ENCODE measurements around the gene ANKDD1A. TPM values are rescaled to one million over a fixed set of nuclear protein-coding genes. Genes with fewer than 3 reads are reported as not detected.

ANKDD1A gene
- polyA plus RNA-seq, 1 donor from 2014 or later: 3.4 TPM

DNA sequence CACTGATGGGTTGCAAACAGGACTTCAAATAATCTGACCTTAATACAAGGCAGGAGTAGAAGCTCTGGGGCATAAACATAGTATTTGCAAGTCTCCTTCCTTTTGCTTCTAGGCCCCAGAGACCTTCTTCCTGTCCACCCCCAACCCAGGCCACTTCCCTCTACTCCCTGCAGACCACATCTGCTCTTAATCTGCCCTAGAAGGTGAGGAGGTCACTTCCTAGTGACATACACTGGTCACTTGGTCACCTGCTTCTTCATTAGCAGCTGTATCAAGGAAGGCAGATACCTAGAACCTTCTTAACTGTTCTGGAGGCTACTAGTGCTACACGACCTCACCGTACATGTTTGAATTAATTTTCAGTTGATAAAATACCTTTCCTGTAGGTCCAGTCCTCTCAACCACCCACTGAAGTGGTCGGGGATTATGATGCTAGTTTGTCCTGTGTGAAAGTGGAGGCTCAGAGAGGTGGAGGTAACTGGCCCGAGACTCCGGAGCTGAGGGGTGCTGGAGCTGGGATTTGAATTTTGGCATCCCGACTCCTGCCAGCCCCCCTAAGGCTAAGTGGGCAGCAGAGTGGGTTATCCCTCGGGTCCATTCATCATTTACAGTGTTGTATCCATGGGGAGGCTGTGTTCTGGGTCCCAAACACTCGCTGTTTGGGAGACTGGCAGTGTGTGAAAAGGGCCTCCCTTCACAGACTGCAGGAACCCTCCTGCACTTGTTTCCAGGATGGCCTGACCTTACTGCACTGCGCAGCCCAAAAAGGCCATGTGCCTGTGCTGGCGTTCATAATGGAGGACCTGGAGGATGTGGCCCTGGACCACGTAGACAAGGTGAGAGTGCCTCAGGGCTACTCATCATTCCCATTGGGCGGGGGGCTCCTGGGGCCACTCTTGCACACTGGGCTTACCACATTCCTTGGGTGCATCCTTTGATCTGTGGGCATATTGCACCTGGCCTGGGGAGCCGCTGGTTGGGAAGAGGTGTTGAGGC lies 13.9 kb downstream of the ANKDD1A start:
- H3K9me3 Mint-ChIP-seq: no peaks in the 10 kb centered on the region
- H3K4me3 Mint-ChIP-seq: peak overlapping the region in 1 of 4 donors; percentile 39
- H3K27me3 Mint-ChIP-seq: no peaks in the 10 kb centered on the region
- H3K4me1 Mint-ChIP-seq: peaks cover 5 to 16% (median 6%) of the 10 kb centered on the region in 3 donors
- H3K27ac Mint-ChIP-seq: no peak overlapping the region
- no peaks in the 10 kb centered on the region for H3K36me3 Mint-ChIP-seq

DNA sequence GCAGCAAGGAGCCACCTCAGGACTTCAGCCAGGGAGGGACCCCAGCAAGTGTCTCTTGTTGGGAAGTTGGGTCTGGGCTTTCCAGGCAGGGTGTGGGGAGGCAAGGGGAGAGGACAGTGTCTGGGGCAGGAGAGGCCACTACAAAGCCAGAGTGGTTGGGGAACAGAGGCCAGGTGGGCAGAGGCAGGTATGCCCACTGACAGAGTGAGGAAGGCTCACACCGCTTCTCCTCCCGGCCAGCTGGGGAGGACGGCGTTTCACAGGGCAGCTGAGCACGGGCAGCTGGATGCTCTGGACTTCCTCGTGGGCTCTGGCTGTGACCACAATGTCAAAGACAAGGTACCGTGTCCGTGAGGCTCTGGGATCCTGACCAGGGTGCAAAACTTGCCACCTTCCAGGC lies 15.0 kb downstream of the ANKDD1A start:
- Mint-ChIP-seq H3K27ac (no peak overlapping the region), H3K36me3 (no peaks in the 10 kb centered on the region), H3K9me3 (no peaks in the 10 kb centered on the region), H3K4me3 (no peak overlapping the region), H3K27me3 (no peaks in the 10 kb centered on the region), H3K4me1 (peaks cover 5 to 16% (median 6%) of the 10 kb centered on the region in 3 donors)

DNA sequence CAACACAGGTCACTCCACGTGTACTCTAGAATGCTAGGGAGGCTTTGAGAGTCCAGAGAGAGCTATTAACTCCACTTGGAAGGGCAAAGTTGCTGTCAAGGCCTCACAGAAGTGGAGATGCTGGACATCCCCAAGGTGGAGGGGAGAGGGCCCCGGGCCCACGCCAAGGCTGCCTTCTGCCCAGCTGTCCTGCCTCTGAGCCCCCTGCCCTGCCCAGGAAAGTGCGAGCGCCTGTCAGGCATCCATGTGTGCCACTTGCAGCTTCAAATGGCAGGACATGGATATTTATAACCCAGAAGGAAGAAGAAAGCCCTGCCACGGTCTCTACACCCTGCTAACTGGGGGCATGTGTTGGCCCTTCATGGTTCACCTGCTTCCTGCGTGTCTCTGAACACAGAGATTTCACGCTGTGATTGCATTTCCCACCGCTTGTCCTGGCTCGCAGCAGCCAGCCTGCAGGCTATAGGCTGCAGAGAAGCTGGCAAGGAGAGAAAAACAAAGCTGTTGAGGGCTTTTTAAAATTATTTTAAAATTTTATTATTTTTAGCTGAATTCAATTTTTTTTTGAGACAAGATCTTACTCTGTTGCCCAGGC lies 17.0 kb downstream of the ANKDD1A start:
- Mint-ChIP-seq H3K9me3 (no peaks in the 10 kb centered on the region), H3K36me3 (no peaks in the 10 kb centered on the region), H3K4me3 (peak overlapping the region in 1 of 4 donors; percentile 4), H3K4me1 (peaks cover 5 to 16% (median 6%) of the 10 kb centered on the region in 3 donors), H3K27me3 (no peaks in the 10 kb centered on the region), H3K27ac (peak overlapping the region in 1 of 3 donors; percentile 16)

DNA sequence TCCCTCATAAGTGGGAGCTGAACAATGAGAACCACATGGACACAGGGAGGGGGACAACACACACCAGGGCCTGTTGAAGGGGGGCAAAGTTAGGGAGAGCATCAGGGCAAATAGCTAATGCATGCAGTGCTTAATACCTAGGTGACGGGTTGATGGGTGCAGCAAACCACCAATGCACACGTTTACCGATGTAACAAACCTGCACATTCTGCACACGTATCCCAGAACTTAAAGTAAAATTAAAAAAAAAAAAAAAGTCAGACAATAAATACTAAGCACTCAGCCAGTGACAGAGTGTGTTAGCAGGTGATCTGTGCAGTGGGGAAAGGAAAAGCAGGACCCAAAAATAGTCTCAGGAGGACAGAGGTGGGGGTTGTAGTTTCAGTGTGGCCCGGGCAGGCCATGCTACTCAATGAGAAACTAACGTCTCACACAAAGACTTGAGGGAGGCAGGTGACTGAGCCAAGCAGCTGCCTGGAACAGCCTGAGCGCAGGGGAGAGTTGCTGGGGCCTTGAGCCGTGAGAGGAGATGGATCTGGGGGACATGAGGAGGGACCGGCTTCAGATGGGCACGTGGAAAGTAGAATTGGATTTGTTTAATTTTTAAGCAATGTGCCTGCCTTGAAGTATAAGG lies 18.4 kb downstream of the ANKDD1A start:
- Mint-ChIP-seq H3K4me3 (peak overlapping the region in 1 of 4 donors; percentile 34), H3K27ac (peak overlapping the region in 1 of 3 donors; percentile 41), H3K4me1 (peaks cover 5 to 16% (median 6%) of the 10 kb centered on the region in 3 donors), H3K27me3 (no peaks in the 10 kb centered on the region), H3K36me3 (no peaks in the 10 kb centered on the region), H3K9me3 (no peaks in the 10 kb centered on the region)

DNA sequence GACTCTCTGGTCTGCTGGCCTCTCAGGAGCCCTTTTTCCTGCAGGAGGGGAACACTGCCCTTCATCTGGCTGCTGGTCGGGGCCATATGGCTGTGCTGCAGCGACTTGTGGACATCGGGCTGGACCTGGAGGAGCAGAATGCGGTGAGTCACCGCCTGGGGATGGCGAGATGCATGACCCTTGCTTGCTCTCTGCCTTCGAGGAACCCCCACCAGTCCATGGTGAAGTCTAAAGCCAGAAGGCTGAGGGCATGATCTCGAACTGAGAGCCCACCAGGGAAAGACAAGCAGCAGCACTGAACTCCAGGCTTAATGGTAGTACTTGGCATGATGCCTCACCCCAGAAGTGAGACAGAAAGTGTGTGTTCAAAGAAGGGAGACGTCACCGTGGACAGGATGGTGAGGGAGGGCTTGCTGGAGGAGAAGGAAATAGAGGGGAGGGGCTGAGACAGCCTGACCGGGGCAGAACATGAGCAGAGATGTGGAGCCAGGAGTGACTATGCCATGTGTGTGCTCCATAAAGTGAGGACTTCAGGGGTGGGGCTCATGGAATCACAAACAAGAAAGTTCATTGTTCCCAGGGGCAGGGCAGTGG lies 19.2 kb downstream of the ANKDD1A start:
- Mint-ChIP-seq H3K27ac (no peak overlapping the region), H3K9me3 (no peaks in the 10 kb centered on the region), H3K4me1 (peaks cover 4 to 10% (median 5%) of the 10 kb centered on the region in 3 donors), H3K27me3 (no peaks in the 10 kb centered on the region), H3K4me3 (no peak overlapping the region), H3K36me3 (peaks cover 2% of the 10 kb centered on the region)

DNA sequence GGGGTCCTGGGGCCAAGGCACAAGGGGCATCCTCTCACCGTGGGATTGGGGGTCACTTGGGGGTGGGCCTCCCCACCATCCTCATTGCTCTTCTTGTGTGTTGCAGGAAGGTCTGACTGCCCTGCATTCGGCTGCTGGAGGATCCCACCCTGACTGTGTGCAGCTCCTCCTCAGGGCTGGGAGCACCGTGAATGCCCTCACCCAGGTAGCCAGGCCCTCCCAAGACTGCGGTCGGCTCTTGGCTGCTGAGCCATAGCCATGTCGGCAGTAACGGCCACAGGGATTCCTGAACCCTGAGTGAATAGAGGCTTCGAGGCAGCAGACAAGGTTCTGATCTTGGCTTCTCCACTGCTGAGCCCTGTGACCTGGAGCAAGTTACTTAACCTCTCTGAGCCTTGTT lies 19.7 kb downstream of the ANKDD1A start:
- Mint-ChIP-seq H3K27ac (no peak overlapping the region), H3K9me3 (no peaks in the 10 kb centered on the region), H3K36me3 (peaks cover 2% of the 10 kb centered on the region), H3K27me3 (no peaks in the 10 kb centered on the region), H3K4me3 (no peak overlapping the region), H3K4me1 (peaks cover 4 to 6% (median 5%) of the 10 kb centered on the region in 3 donors)

DNA sequence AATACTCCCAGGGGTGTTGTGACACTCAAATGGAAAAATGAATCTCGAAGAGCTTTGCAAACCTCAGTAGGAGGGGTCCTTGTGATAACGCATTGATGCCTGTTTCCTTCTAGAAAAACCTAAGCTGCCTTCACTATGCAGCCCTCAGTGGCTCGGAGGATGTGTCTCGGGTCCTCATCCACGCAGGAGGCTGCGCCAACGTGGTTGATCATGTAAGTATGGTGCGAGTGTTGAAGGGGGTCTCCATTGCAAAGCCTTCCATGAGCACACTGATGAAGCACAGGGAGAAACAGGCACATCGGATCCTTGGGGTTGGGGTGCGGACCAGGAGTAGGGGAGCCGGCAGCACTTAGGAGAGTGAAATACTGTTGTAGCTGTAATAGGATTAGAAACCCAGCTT lies 22.3 kb downstream of the ANKDD1A start:
- Mint-ChIP-seq H3K27ac (no peak overlapping the region), H3K27me3 (no peaks in the 10 kb centered on the region)

DNA sequence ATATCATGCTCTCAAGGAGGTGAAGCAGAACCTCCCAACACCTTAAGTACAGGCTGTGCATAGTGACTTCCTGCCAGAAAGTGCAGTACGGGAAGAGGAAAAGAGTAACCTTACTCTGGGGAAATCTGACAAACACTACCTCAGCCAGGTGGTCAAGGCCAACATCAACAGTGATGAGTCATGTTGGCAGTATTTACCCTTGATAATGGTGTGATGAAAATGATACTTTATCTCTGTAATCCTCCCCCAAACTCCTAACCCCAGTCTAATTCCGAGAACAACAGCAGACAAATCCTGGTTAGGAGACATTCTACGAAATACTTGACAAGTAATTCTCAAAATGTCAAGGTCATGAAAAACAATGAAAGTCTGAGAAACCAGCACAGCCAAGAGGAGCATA lies 26.5 kb downstream of the ANKDD1A start:
- Mint-ChIP-seq H3K4me1 (peaks cover 0 to 5% (median 0%) of the 10 kb centered on the region in 3 donors), H3K9me3 (no peaks in the 10 kb centered on the region), H3K27ac (no peak overlapping the region), H3K36me3 (peaks cover 7% of the 10 kb centered on the region), H3K27me3 (no peaks in the 10 kb centered on the region), H3K4me3 (no peak overlapping the region)

More for the DNA sequence above, 22.3 kb downstream of the ANKDD1A start:
- Mint-ChIP-seq H3K36me3 (peaks cover 2% of the 10 kb centered on the region), H3K4me1 (peaks cover 0 to 5% (median 5%) of the 10 kb centered on the region in 3 donors), H3K9me3 (no peaks in the 10 kb centered on the region), H3K4me3 (no peak overlapping the region)

DNA sequence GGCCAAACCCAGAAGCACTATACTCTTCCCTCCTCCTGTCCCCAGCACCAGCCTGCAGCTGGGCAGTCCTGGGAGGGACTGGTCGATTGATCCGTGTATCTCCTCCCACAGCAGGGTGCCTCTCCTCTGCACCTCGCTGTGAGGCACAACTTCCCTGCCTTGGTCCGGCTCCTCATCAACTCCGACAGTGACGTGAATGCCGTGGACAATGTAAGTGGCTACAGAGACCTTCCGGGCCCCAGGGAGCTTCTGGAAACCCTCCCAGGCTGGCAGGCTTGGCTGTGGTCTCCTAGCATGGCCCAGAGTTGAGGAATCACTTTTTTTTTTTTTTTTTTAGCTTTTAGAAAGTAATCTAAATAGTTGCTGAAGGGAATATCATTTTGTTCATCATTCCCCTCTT lies 30.7 kb downstream of the ANKDD1A start:
- peaks cover 0 to 5% (median 0%) of the 10 kb centered on the region in 3 donors for H3K4me1 Mint-ChIP-seq
- H3K9me3 Mint-ChIP-seq: no peaks in the 10 kb centered on the region
- no peak overlapping the region for H3K4me3 Mint-ChIP-seq
- H3K27ac Mint-ChIP-seq: no peak overlapping the region
- H3K36me3 Mint-ChIP-seq: peaks cover 5% of the 10 kb centered on the region
- no peaks in the 10 kb centered on the region for H3K27me3 Mint-ChIP-seq

DNA sequence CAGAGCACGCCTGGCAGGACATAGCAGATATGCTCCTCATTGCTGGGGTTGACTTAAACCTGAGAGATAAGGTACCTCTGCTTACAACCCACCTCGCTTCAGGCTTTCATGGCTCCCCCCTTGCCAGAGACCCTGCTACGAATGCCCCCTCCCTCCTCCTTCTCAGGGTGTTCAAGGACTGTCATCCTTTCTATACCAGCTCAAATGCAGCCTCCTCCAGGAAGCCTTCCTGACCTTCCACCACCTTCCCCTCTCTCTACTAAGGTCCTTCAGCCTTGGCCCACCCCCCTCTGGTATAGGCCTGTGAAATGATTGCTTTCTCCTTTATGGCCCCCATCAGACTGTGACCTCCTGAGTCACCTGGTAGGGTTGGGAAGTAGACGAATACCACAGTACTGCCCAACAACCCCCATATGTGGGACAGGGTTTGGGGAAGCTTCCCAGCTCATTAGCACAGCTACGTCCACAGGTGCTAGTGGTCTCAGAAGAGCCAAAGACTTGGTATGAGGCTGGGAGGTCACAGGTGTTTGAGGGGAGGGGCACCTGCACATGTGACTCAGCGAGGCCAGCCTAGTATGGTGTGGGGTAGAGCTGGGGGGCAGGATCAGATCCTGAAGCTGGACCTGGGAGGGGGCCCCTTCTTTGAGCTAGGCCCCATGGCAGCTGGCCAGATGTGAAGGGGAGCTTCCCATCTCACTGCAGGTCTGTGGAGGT lies 32.0 kb downstream of the ANKDD1A start:
- Mint-ChIP-seq H3K27ac (peak overlapping the region in 1 of 3 donors; percentile 62), H3K4me3 (no peak overlapping the region), H3K27me3 (no peaks in the 10 kb centered on the region), H3K9me3 (no peaks in the 10 kb centered on the region), H3K36me3 (peaks cover 5% of the 10 kb centered on the region), H3K4me1 (no peaks in the 10 kb centered on the region)

DNA sequence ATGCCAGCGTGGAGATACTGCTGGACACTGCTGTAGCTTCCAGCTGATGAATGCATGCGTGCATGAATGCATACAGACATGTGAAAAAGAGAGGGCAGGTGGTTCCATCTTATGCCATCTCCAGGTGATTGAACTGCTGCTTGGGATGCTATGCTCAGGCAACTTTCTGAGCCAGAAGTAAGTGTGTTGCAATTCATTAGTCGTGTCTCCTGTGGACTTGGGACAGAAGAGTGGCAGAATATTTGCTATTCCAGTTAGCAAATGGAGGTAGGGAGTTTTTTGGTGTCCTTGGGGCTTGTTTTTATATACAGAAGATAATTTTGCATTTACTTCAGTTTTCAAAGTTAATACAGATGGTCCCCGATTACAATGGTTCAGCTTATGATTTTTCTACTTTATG lies 33.3 kb downstream of the ANKDD1A start:
- Mint-ChIP-seq H3K27me3 (no peaks in the 10 kb centered on the region), H3K36me3 (peaks cover 5% of the 10 kb centered on the region), H3K9me3 (no peaks in the 10 kb centered on the region), H3K4me3 (no peak overlapping the region), H3K27ac (no peak overlapping the region), H3K4me1 (peaks cover 0 to under 1% (median 0%) of the 10 kb centered on the region in 3 donors)

DNA sequence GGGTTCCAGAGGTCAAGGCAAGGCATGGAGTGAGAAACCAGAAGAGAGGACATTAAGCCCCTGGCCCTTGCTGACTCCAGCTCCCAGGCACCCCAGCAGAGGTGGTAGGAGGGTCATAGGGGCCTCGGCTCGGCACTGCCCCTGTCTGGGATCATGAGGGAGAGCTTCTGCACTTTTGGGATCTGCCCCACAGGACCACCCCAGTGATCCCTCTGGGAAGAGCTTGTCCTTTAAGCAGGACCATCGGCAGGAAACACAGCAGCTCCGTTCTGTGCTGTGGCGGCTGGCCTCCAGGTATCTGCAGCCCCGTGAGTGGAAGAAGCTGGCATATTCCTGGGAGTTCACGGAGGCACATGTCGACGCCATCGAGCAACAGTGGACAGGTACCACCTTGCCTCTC lies 35.5 kb downstream of the ANKDD1A start:
- H3K9me3 Mint-ChIP-seq: no peaks in the 10 kb centered on the region
- H3K4me1 Mint-ChIP-seq: peaks cover 9 to 11% (median 10%) of the 10 kb centered on the region in 3 donors
- H3K27me3 Mint-ChIP-seq: no peaks in the 10 kb centered on the region
- no peak overlapping the region for H3K4me3 Mint-ChIP-seq
- H3K36me3 Mint-ChIP-seq: no peaks in the 10 kb centered on the region
- H3K27ac Mint-ChIP-seq: peak overlapping the region in 1 of 3 donors; percentile 18

DNA sequence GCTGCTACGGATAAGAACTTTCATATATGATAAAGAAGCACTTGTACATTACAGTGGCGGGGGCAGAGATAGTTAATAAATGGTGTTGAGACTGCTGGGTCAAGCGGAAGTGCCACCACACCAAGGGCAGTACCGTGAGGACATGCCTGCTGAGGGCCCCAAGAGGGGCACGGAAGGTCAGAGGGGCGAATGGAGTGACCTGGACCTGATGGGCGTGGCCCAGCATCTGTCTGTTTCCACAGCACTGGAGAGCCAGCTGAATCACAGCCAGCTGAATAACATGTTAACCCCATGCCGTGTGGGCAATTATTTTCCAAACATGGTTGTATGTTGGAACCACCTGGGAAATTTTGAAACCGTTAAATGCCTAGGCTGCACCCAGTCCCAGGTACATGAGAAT lies 37.2 kb downstream of the ANKDD1A start:
- Mint-ChIP-seq H3K4me3 (no peak overlapping the region), H3K27ac (peak overlapping the region in 1 of 3 donors; percentile 29), H3K9me3 (peaks cover 0 to 1% (median 0%) of the 10 kb centered on the region in 3 donors), H3K4me1 (peaks cover 11 to 24% (median 14%) of the 10 kb centered on the region in 3 donors), H3K36me3 (no peaks in the 10 kb centered on the region), H3K27me3 (no peaks in the 10 kb centered on the region)

Measured in IgD-negative memory B cell (primary cell).